Left cardiac atrium (tissue), 4 donors: ENCODE results near the gene EXOC6B. TPM values are rescaled to one million over a fixed set of nuclear protein-coding genes. Genes with fewer than 3 reads are reported as not detected.

Source experiments
- ATAC-seq, 2 donors: fragments of 200-7000 bp; cut with Tn5 transposase; one replicate each; pipeline ENCODE4 v1.9.1; 2020; ENCODE audit warnings: mild to moderate bottlenecking in 2 of 2, moderate library complexity in 2 of 2
- DNase-seq: peaks from one replicate; pipeline ENCODE4 v3.0.0-alpha.2; 2020
- intact Hi-C, 2 donors: fragments of 100-400 bp; cut with DNase I; formaldehyde crosslinking; loops; one replicate each; pipeline versions ENCODE4 v1.14.1 to v1.15.1; 2022 to 2023
- total RNA-seq, 2 donors: library from RNA; stranded (reverse); fragmentation: NEBNext Ultra II Directional; extraction: Animal tissue kit (Norgen Biotek cat#: 25700); gene quantifications; one replicate each; pipeline ENCODE4 v1.2.1, GENCODE V29; 2021
- donor health status: DM: no; HTN: yes; CAD: no.
- donor health status: DM: no; HTN: yes; CAD: no; lungs with severe emphysema.
- donor health status: DM: yes; HTN: yes; CAD: no.
- donor health status: Dilated cardiomyopathy.

EXOC6B gene
- total RNA-seq, 2 donors from 2014 or later = 93.7 to 113 TPM

DNA sequence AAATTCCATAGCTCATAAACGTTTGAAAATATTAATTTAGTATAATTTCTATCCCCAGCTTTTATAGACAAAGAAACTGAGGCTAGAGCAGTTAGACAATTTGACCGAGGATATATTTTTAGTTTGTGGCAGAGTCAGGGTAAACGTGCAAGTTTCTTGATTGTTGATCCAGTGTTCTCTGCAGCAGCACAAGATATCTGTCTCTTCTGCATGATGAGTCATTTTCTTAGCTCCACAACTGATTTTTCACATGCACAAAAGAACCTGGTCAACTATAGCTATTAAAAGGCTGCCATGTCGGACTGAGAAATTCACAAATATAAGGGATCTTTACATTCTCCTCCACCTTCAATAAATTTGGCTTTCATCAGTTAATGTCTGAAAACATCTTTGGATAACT, 534.8 kb downstream of the EXOC6B start:
- intact Hi-C loops = no loop called here
- ATAC-seq = peak in 1 of 2 donors; percentile 57

GRCh38 chr2:72289736-72290135, 536.1 kb downstream of the EXOC6B start:
- no peak for DNase-seq
- no peak for ATAC-seq
- intact Hi-C loops = no loop called here

More for the DNA sequence above, 534.8 kb downstream of the EXOC6B start:
- no peak for DNase-seq

GRCh38 chr2:72289283-72289682, 536.5 kb downstream of the EXOC6B start:
- DNase-seq (no peak), ATAC-seq (no peak)
- intact Hi-C loops = no loop called here

DNA sequence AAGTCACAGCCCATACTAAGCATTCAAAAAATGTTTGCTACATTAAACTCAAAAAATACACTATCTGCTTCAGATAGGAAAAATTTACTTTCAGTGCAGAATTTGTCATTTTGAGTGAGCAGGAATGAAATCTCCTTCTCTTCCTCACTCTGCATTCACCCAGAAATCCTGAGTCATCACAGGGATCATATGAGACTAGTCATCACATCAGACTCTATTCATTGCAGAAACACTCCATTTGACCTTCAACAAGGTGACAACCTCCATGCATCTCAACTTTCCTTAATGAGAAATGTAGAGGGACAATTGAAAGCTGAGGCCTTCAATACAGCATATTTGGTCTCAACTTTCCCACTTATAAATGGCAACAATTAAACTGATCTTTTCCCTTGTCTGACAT, 547.8 kb downstream of the EXOC6B start:
- DNase-seq (no peak), ATAC-seq (peak in 1 of 2 donors; percentile 82)
- intact Hi-C loops = no loop called here

DNA sequence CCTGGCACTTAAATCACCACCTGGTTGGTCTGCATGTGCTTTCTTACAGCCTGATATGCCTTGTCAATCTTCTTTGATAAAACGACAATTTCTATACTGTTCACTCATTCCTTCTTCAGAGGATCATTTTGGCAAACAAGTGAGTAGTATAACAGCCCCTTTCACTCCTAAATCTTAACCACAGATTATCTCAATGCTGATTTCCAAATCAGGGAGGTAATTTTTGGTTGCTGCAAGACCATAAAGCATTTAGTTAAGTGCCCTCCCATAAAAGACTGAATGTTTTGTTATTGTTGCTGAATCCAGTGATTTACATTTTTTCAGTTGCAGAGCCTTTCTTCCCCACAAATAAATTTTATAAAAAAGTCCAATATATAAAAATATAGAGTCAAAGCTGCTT, 549.0 kb downstream of the EXOC6B start:
- DNase-seq (no peak), ATAC-seq (no peak)
- intact Hi-C loops = no loop called here

GRCh38 chr2:72276356-72276755, 549.5 kb downstream of the EXOC6B start:
- DNase-seq = no peak
- intact Hi-C loops = no loop called here

DNA sequence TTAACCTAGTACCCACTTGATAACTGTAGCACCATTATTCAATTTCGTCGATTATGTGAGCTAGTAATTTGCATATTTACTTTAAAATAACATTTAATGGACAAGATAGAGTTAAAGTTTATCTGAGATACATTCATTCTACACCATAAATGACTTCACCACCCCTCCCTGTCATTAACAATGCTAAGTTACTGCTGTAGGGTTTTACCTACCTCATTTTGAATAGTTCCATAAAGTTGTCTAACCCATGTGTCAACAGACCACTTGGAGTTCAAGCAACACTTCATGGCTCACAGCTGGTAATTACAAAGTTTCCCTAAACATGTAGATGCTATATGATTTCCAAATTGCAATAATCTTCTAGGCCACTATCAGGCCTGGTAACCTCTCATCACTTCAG, 550.7 kb downstream of the EXOC6B start:
- ATAC-seq (no peak), DNase-seq (no peak)
- intact Hi-C loops = no loop called here

More at GRCh38 chr2:72276356-72276755, 549.5 kb downstream of the EXOC6B start:
- ATAC-seq = peak in 1 of 2 donors; percentile 8

GRCh38 chr2:72274380-72274797, 551.4 kb downstream of the EXOC6B start:
- ATAC-seq (no peak), DNase-seq (no peak)
- intact Hi-C loops = no loop called here

GRCh38 chr2:72273384-72273783, 552.4 kb downstream of the EXOC6B start:
- intact Hi-C loops = no loop called here
- ATAC-seq (no peak), DNase-seq (no peak)

GRCh38 chr2:72271766-72272641, 553.8 kb downstream of the EXOC6B start:
- DNase-seq (peak; percentile 23), ATAC-seq (peak; percentile 63 to 85)
- intact Hi-C loops = no loop called here

DNA sequence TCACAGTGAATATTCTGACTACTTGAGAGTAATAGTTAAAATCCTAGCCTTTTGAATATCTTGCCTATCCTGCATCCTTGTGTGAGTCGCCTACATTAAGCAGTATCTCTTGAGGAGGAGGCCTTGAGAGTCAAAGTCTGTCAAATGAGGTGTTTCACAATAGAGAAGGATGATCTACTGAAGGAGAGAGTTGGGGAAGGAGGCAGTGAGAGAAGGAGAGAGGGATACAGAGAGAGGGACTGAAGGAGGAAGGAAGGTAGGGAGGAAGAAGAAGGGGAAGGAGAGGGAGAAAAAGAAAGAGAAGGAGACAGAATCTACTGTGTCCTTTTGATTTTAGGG, 554.6 kb downstream of the EXOC6B start:
- DNase-seq = no peak
- peak in 1 of 2 donors; percentile 58 for ATAC-seq
- intact Hi-C loops = no loop called here

DNA sequence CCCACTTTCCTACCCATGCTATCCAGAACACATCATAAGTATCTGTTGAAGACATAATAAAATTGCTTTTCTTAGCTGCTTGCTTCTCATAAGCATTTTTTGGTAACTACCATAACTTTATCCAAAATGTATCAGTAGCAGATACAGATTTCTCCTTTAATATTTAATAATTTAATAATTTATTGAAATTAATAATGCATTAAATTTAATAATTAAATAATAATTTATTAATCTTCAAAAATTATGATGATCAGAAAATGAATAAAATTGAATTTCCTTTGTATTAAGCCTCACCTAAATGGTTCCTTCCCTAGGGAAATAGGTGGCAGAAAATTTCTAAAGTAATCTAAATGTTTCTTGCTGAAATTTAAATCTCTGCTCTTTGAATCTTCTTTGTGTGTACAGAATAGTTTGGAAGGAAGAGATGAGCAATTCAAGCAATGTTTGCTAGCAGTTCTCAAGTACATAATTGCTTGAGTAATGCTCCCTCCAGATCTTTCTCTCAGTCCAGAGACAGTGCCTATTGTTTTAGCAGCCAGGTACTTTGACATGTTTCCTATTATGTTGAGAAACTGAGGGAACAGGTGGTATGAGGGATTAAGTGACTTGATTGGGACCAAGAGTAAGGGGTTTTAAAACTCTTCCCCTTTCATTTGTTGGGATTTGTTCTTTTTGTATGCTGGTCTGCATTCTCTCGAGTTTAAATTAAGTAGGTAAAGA, 555.1 kb downstream of the EXOC6B start:
- ATAC-seq (no peak), DNase-seq (no peak)
- intact Hi-C loops = no loop called here

GRCh38 chr2:72263776-72264060, 562.1 kb downstream of the EXOC6B start:
- intact Hi-C loops = no loop called here
- no peak for DNase-seq
- no peak for ATAC-seq

- intact Hi-C loops = no loop called here
- DNase-seq (no peak), ATAC-seq (no peak)
Observed at GRCh38 chr2:72263043-72263775, 562.6 kb downstream of the EXOC6B start.

- intact Hi-C loops = no loop called here
- no peak for ATAC-seq
- no peak for DNase-seq
Observed at GRCh38 chr2:72261076-72261475, 564.8 kb downstream of the EXOC6B start.

- DNase-seq (no peak), ATAC-seq (no peak)
- intact Hi-C loops = no loop called here
Observed at GRCh38 chr2:72255540-72255939, 570.3 kb downstream of the EXOC6B start.

DNA sequence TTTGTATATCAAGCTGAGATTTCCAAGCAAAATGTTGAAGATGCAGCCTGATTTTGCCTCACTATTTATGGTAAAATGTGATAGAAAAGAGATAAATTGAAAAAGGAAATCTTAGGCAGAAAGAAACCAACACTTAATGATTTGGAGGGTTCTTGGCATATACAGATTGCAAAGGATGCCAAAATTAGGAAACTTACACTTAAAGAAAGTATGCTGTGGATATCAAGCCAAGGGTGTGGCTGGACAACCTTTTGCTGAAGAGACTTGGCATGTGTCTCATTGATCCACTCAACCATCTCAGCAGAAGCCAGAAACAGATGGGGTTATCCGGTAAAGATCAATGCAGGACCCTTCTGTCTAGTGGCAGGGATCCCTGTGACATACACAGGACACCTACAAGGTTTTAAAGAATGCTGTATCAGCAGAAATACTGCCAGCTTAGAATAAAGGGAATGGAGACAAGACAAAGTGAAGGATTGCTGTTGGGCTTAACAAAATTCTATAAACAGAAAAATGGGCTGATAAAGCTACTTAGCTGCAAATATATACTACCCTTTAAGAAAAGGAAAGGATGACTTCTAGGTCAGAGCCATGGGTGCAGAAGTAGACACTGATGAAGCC, 570.9 kb downstream of the EXOC6B start:
- intact Hi-C loops = no loop called here
- DNase-seq (no peak), ATAC-seq (peak in 1 of 2 donors; percentile 23)

DNA sequence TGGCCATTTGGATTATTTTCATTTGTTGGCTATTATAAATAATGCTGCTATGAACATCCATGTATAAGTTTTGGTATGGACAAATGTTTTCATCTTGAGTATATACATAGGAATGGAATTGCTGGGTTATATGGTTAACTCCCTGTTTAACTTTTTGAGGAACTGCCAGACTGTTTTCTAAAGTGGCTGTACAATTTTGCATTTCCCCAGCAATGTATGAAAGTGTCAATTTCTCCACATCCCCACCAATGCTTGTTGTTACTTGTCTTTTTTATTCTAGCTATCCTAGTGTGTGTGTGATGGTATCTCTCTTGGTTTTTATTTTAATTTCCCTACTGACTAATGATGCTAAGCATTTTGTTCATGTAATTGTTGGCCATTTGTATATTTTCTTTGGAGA, 587.5 kb downstream of the EXOC6B start:
- intact Hi-C loops = no loop called here

GRCh38 chr2:72237549-72237948, 588.3 kb downstream of the EXOC6B start:
- intact Hi-C loops = no loop called here
- DNase-seq = no peak
- no peak for ATAC-seq

More for the DNA sequence above, 587.5 kb downstream of the EXOC6B start:
- DNase-seq = no peak
- ATAC-seq = no peak
